ENCODE results near the gene SORCS2.

DNA sequence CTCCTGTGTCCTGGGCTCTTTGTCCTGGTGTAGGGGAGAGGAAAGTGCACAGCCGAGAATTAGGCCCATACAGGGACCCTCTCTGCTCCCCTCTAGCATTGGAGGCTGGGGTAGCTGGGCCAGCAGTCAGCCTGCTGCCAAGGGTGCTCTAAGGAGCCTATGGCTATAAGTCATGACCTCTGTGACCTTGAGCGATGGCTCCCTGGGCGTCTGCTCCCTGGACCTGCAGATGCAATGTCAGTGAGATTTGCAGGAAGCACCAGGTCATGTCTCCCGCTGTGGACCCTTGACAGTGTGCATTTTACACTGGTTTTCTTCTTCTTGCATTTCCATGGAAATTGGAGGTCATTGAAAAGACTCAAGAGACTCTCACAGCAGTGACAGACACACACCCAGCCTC is 476.5 kb downstream of the SORCS2 start:
- TF ChIP-seq, protein P1, sequence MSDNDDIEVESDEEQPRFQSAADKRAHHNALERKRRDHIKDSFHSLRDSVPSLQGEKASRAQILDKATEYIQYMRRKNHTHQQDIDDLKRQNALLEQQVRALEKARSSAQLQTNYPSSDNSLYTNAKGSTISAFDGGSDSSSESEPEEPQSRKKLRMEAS (IDR thresholded peaks at IDR 0.05): no peak
- TF ChIP-seq TCF12 (IDR thresholded peaks at IDR 0.05; ENCODE audit: low read depth) (no peak), EGR1 (IDR thresholded peaks at IDR 0.05) (no peak), TAF1 (IDR thresholded peaks at IDR 0.05; ENCODE audit: low read depth) (no peak)

Measured in Ishikawa (cell line).